ENCODE measurements around the gene FAM151A.

DNA sequence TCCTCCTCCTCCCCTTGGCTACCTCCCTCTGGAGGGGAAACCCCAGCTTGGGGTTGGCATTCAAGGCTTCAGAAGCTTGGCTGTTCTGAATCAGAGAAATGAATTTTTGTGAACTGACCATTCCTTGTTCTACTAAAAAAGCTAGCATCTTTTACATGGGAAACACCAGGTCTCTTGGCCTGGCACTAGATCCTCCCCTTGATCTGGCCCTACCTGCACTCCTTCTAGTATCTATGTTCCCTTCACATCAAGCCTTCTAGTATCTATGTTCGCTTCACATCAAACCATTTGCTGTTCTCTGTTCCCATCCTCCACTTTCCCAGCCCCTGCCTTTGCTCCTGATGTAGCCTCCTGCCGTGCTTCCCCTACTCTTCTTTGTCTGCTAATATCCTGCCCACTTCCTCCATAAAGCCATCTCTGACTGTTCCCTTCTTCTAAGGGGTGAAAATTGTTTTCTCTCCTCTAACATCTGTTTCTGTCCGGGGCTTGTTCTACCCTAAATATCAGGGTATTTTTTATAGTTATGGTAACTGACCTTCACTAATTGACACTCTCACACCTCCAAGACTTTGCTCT lies 25.8 kb downstream of the FAM151A start:
- TF ChIP-seq POLR2A (IDR thresholded peaks at IDR 0.05), result no peak
- no peak for TF ChIP-seq CTCF (IDR thresholded peaks at IDR 0.05)
